ENCODE measurements around the gene CTNNA3.
A peak's percentile ranks its signal among the peaks of the same experiment; 100 is the strongest.

DNA sequence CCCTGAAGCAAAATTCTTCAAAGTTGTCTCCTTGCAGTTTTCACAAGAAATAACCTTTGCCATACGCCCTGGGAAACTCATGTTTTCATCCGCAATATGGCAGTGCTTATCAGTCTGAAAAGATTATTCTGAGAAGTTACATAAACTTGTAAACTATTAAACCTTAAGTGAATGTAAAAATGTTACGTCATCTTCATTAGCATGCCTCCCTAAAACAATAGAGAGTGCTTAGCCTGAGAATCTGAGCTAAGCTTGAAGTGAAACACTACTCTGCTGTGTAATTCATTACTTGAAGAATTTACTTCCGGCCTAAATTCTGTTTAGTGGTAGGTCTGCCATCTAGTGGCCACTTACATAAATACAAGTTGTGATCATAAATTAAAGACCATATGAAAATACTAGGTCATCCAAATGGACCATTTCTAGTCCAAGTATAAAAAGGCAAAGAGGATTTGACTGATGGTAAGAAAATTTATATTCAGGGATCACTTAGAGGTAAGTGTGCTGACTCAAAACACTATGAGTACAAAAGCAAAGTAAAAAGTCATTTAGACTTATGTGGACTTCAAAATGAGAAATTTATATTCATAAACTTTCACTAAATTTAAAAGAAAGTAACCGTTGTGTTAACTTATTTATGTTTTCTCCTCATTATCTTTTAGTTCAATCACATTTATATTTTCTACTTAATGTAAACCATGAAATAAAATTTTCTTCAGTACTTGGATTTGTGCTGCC lies 1515.2 kb downstream of the CTNNA3 start:
- TF ChIP-seq, protein P1, sequence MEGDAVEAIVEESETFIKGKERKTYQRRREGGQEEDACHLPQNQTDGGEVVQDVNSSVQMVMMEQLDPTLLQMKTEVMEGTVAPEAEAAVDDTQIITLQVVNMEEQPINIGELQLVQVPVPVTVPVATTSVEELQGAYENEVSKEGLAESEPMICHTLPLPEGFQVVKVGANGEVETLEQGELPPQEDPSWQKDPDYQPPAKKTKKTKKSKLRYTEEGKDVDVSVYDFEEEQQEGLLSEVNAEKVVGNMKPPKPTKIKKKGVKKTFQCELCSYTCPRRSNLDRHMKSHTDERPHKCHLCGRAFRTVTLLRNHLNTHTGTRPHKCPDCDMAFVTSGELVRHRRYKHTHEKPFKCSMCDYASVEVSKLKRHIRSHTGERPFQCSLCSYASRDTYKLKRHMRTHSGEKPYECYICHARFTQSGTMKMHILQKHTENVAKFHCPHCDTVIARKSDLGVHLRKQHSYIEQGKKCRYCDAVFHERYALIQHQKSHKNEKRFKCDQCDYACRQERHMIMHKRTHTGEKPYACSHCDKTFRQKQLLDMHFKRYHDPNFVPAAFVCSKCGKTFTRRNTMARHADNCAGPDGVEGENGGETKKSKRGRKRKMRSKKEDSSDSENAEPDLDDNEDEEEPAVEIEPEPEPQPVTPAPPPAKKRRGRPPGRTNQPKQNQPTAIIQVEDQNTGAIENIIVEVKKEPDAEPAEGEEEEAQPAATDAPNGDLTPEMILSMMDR (IDR thresholded peaks at IDR 0.05) = peak; percentile 46 to 62 (median 58)
- no peak for TF ChIP-seq POLR2A (IDR thresholded peaks at IDR 0.05)

Data from uterus (tissue), 2 donors.